NCI-H774 (cell line): ENCODE data around the gene AASS.

Source experiments
- DNase-seq: peaks from one replicate; lab custom pipeline; 2025; lab: John Stamatoyannopoulos, UW

The AASS gene

GRCh38 chr7:122038904-122039303 lies 105.1 kb downstream of the AASS start:
- DNase-seq: no peak

DNA sequence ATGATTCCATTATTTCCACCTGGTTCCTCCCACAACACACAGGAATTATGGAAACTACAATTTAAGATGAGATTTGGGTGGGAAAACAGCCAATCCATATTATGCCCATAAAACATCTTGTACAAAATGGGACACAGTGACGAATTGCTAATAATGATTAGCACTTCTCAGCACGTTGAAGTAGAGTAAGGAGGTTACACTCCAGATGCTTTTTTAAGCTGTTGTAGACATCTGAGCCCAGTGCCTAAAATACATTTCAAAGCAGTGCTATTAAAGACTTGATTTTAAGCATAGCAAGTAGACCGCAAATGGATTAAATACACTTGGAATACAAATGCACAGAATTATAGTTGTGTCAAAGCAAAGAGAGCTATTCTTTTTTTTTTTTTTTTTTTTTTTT lies 105.9 kb downstream of the AASS start:
- DNase-seq: no peak

DNA sequence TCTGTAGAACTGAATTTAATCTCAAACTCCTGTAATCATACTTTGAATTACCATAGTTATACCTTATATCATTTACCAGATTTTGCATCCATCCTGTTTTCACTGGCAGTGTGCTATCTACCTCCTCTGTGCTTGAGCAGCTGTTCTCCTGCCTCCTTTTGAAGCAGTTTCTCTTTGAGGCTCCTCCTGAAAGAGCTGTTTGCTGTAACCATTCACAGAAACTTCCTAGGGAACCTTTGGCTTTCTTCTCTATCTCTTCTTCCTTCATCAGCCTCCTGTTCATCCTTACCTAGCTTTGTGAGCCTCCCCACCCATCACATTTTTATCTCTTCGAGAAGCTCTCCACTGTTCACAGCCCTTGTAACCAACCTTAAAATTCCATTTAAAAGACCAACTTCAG lies 108.2 kb downstream of the AASS start:
- no peak for DNase-seq

- no peak for DNase-seq
These were observed 110.4 kb downstream of the AASS start for GRCh38 chr7:122033641-122034040.

- no peak for DNase-seq
These were observed 117.0 kb downstream of the AASS start for GRCh38 chr7:122027058-122027457.
